ENCODE data around the gene HS6ST2.

The HS6ST2 gene

DNA sequence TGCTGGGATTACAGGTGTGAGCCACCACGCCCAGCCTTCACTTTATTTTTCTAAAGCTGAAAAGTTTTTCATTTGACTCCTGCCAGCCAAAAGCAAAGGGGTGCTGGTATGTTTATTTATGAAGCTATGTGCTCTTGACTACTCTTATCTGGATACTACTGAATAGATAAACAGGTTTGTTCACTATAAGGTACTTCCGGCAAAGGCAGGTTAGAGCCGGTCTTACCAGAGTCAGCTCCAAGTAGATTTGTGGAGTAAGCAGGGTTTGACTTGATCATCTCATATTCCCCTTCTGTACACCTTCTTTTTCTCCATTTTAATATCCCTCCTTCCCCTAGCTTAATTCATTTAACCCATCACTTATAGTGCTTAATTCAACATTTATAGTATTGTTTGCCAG is 294.2 kb downstream of the HS6ST2 start:
- Histone ChIP-seq H3K27me3 (replicated peaks; ENCODE audit: insufficient read depth, low read length) (no peaks in the 10 kb centered on the region), H3F3A (ENCODE audit: insufficient read depth, low read length) (no peaks in the 10 kb centered on the region)

GRCh38 chrX:132662844-132663243 is 295.6 kb downstream of the HS6ST2 start:
- no peaks in the 10 kb centered on the region for H3F3A ChIP-seq (ENCODE audit: insufficient read depth, low read length)
- H3K27me3 ChIP-seq (replicated peaks; ENCODE audit: insufficient read depth, low read length) = no peaks in the 10 kb centered on the region
- no peak overlapping the region for H3K4me3 ChIP-seq (ENCODE audit: low read length)
- H3K4me2 ChIP-seq (ENCODE audit: low read depth, low read length) = no peak overlapping the region
- no peaks in the 10 kb centered on the region for H3K9me2 ChIP-seq (replicated peaks; ENCODE audit: insufficient read depth, low read length)
- no peaks in the 10 kb centered on the region for H3K79me2 ChIP-seq (ENCODE audit: low read length)
- no peaks in the 10 kb centered on the region for H4K20me1 ChIP-seq (ENCODE audit: insufficient read depth, low read length)
- no peaks in the 10 kb centered on the region for H3K4me1 ChIP-seq (ENCODE audit: low read length)
- H3K9me3 ChIP-seq (replicated peaks; ENCODE audit: insufficient read depth, low read length) = no peaks in the 10 kb centered on the region
- no peak overlapping the region for H3K9ac ChIP-seq (ENCODE audit: low read length)
- no peak for DNase-seq
- H3K27ac ChIP-seq (ENCODE audit: low read length) = no peak overlapping the region
- no peak overlapping the region for H2AFZ ChIP-seq (ENCODE audit: low read length)
- no peaks in the 10 kb centered on the region for H3K36me3 ChIP-seq (replicated peaks; ENCODE audit: insufficient read depth, low read length)
- no peak for TF ChIP-seq EZH2 (optimal IDR thresholded peaks at IDR 0.05; ENCODE audit: low read depth, low read length)
- TF ChIP-seq EZH2phosphoT487 (IDR thresholded peaks at IDR 0.05; ENCODE audit: low read length) = no peak

More for the DNA sequence above, 294.2 kb downstream of the HS6ST2 start:
- H3K27ac ChIP-seq (ENCODE audit: low read length) = no peak overlapping the region
- H3K9ac ChIP-seq (ENCODE audit: low read length) = no peak overlapping the region
- no peak for DNase-seq
- no peaks in the 10 kb centered on the region for H3K36me3 ChIP-seq (replicated peaks; ENCODE audit: insufficient read depth, low read length)
- TF ChIP-seq EZH2phosphoT487 (IDR thresholded peaks at IDR 0.05; ENCODE audit: low read length) (no peak), EZH2 (optimal IDR thresholded peaks at IDR 0.05; ENCODE audit: low read depth, low read length) (no peak)
- TF ChIP-seq, protein P1, sequence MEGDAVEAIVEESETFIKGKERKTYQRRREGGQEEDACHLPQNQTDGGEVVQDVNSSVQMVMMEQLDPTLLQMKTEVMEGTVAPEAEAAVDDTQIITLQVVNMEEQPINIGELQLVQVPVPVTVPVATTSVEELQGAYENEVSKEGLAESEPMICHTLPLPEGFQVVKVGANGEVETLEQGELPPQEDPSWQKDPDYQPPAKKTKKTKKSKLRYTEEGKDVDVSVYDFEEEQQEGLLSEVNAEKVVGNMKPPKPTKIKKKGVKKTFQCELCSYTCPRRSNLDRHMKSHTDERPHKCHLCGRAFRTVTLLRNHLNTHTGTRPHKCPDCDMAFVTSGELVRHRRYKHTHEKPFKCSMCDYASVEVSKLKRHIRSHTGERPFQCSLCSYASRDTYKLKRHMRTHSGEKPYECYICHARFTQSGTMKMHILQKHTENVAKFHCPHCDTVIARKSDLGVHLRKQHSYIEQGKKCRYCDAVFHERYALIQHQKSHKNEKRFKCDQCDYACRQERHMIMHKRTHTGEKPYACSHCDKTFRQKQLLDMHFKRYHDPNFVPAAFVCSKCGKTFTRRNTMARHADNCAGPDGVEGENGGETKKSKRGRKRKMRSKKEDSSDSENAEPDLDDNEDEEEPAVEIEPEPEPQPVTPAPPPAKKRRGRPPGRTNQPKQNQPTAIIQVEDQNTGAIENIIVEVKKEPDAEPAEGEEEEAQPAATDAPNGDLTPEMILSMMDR (IDR thresholded peaks at IDR 0.05; ENCODE audit: low read length) = no peak
- H3K9me2 ChIP-seq (replicated peaks; ENCODE audit: insufficient read depth, low read length) = no peaks in the 10 kb centered on the region
- no peaks in the 10 kb centered on the region for H4K20me1 ChIP-seq (ENCODE audit: insufficient read depth, low read length)
- H3K9me3 ChIP-seq (replicated peaks; ENCODE audit: insufficient read depth, low read length) = no peaks in the 10 kb centered on the region
- no peak overlapping the region for H2AFZ ChIP-seq (ENCODE audit: low read length)
- H3K4me1 ChIP-seq (ENCODE audit: low read length) = no peaks in the 10 kb centered on the region
- H3K79me2 ChIP-seq (ENCODE audit: low read length) = no peaks in the 10 kb centered on the region
- H3K4me2 ChIP-seq (ENCODE audit: low read depth, low read length) = no peak overlapping the region
- H3K4me3 ChIP-seq (ENCODE audit: low read length) = no peak overlapping the region

DNA sequence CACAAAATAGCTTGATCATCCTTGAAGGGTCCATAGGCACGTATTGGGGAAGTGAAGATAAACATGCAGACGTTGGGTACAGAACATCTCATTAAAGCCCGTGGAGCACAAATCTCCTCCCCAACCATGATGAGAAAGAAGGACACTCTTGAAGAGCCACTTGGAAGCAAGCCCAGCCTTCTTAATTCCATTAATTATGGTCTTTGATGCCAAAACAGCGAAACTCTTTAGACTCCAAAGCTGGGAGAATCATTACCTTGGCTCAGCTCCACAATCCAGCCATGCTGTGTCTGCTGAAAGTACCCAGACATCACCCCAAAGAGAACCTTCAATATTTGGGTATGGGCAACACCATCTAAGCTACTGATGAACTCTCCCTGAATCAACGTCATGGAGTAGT is 300.6 kb downstream of the HS6ST2 start:
- Histone ChIP-seq H3F3A (ENCODE audit: insufficient read depth, low read length) (no peaks in the 10 kb centered on the region), H3K79me2 (ENCODE audit: low read length) (no peaks in the 10 kb centered on the region), H3K9me2 (replicated peaks; ENCODE audit: insufficient read depth, low read length) (no peaks in the 10 kb centered on the region), H3K9ac (ENCODE audit: low read length) (no peak overlapping the region), H3K4me3 (ENCODE audit: low read length) (no peak overlapping the region), H3K27me3 (replicated peaks; ENCODE audit: insufficient read depth, low read length) (no peaks in the 10 kb centered on the region), H3K36me3 (replicated peaks; ENCODE audit: insufficient read depth, low read length) (no peaks in the 10 kb centered on the region), H4K20me1 (ENCODE audit: insufficient read depth, low read length) (no peaks in the 10 kb centered on the region), H2AFZ (ENCODE audit: low read length) (no peak overlapping the region), H3K9me3 (replicated peaks; ENCODE audit: insufficient read depth, low read length) (no peaks in the 10 kb centered on the region), H3K4me2 (ENCODE audit: low read depth, low read length) (no peak overlapping the region), H3K27ac (ENCODE audit: low read length) (no peak overlapping the region), H3K4me1 (ENCODE audit: low read length) (no peaks in the 10 kb centered on the region)
- no peak for TF ChIP-seq EZH2 (optimal IDR thresholded peaks at IDR 0.05; ENCODE audit: low read depth, low read length)
- no peak for TF ChIP-seq EZH2phosphoT487 (IDR thresholded peaks at IDR 0.05; ENCODE audit: low read length)
- TF ChIP-seq, protein P1 (IDR thresholded peaks at IDR 0.05; ENCODE audit: low read length) = no peak
- no peak for DNase-seq

- TF ChIP-seq EZH2 (optimal IDR thresholded peaks at IDR 0.05; ENCODE audit: low read depth, low read length) (no peak), EZH2phosphoT487 (IDR thresholded peaks at IDR 0.05; ENCODE audit: low read length) (no peak)
- TF ChIP-seq, protein P1 (IDR thresholded peaks at IDR 0.05; ENCODE audit: low read length) = no peak
- no peak for DNase-seq
- no peaks in the 10 kb centered on the region for H3K79me2 ChIP-seq (ENCODE audit: low read length)
- no peaks in the 10 kb centered on the region for H3K9me2 ChIP-seq (replicated peaks; ENCODE audit: insufficient read depth, low read length)
- no peak overlapping the region for H3K4me3 ChIP-seq (ENCODE audit: low read length)
- H3K4me1 ChIP-seq (ENCODE audit: low read length) = no peaks in the 10 kb centered on the region
- H3F3A ChIP-seq (ENCODE audit: insufficient read depth, low read length) = no peaks in the 10 kb centered on the region
- no peak overlapping the region for H3K9ac ChIP-seq (ENCODE audit: low read length)
- H3K9me3 ChIP-seq (replicated peaks; ENCODE audit: insufficient read depth, low read length) = no peaks in the 10 kb centered on the region
- H3K27ac ChIP-seq (ENCODE audit: low read length) = no peak overlapping the region
- no peaks in the 10 kb centered on the region for H4K20me1 ChIP-seq (ENCODE audit: insufficient read depth, low read length)
- H3K36me3 ChIP-seq (replicated peaks; ENCODE audit: insufficient read depth, low read length) = no peaks in the 10 kb centered on the region
- H3K27me3 ChIP-seq (replicated peaks; ENCODE audit: insufficient read depth, low read length) = no peaks in the 10 kb centered on the region
- H2AFZ ChIP-seq (ENCODE audit: low read length) = no peak overlapping the region
- no peak overlapping the region for H3K4me2 ChIP-seq (ENCODE audit: low read depth, low read length)
These were observed 305.6 kb downstream of the HS6ST2 start for GRCh38 chrX:132652871-132653270.

Data from MM.1S (cell line).